GM12891 (cell line): Measurements from ENCODE around the gene C17orf107.
A peak's percentile ranks its signal among the peaks of the same experiment; 100 is the strongest.

Source experiments
- DNase-seq: peaks from one replicate; pipeline ENCODE4 v3.0.0; 2011; ENCODE audit warnings: low spot score; ENCODE audit not compliant: insufficient read length
- FAIRE-seq: peaks from 2 replicates; lab custom pipeline; 2011; peaks lifted over from hg19 to GRCh38; lab: Jason Lieb, UNC
- PAX5 ChIP-seq: IDR thresholded peaks from 2 replicates; pipeline ENCODE4 v1.6.1; 2011; ENCODE audit warnings: low read length, moderate library complexity, mild to moderate bottlenecking; ENCODE audit not compliant: insufficient read depth, severe bottlenecking
- POLR2A ChIP-seq: IDR thresholded peaks from 2 replicates; pipeline ENCODE4 v1.6.1; 2011; ENCODE audit warnings: low read depth, low read length, control low read depth
- POLR2AphosphoS5 ChIP-seq: IDR thresholded peaks from 2 replicates; pipeline ENCODE4 v1.6.1; 2011; ENCODE audit warnings: low read depth, low read length, control low read depth
- POU2F2 ChIP-seq: IDR thresholded peaks from 2 replicates; pipeline ENCODE4 v1.6.1; 2011; ENCODE audit warnings: low read depth, mild to moderate bottlenecking, control low read depth, low read length, moderate library complexity
- SPI1 ChIP-seq: IDR thresholded peaks from 2 replicates; pipeline ENCODE4 v1.6.1; 2011; ENCODE audit warnings: low read depth, low read length, control low read depth
- TAF1 ChIP-seq: IDR thresholded peaks from 2 replicates; pipeline ENCODE4 v1.6.1; 2011; ENCODE audit warnings: low read depth, low read length, control low read depth

Gene C17orf107

GRCh38 chr17:4872786-4873185 lies 26.6 kb upstream of the C17orf107 start:
- TF ChIP-seq POU2F2 (no peak), PAX5 (no peak), POLR2AphosphoS5 (no peak), TAF1 (no peak), SPI1 (no peak), POLR2A (no peak)
- DNase-seq (no peak), FAIRE-seq (no peak)

GRCh38 chr17:4877089-4877488 lies 22.2 kb upstream of the C17orf107 start:
- no peak for FAIRE-seq
- DNase-seq = no peak
- TF ChIP-seq SPI1 = no peak

- TF ChIP-seq SPI1 (no peak), POLR2AphosphoS5 (no peak), POU2F2 (no peak), POLR2A (no peak), TAF1 (no peak), PAX5 (no peak)
- no peak for FAIRE-seq
- no peak for DNase-seq
Observed at GRCh38 chr17:4879601-4880000, 19.7 kb upstream of the C17orf107 start.

- FAIRE-seq (no peak), DNase-seq (no peak)
- no peak for TF ChIP-seq POLR2AphosphoS5
- TF ChIP-seq SPI1 = no peak
- no peak for TF ChIP-seq TAF1
- no peak for TF ChIP-seq POLR2A
- no peak for TF ChIP-seq POU2F2
- TF ChIP-seq PAX5 = no peak
Observed at GRCh38 chr17:4880857-4881256, 18.5 kb upstream of the C17orf107 start.

GRCh38 chr17:4881761-4882555 lies 17.4 kb upstream of the C17orf107 start:
- DNase-seq (peak; percentile 72), FAIRE-seq (peak; percentile 97)
- TF ChIP-seq POU2F2 (peak; percentile 93), TAF1 (no peak), PAX5 (no peak)

- TF ChIP-seq POLR2A (no peak), TAF1 (no peak), POU2F2 (no peak), POLR2AphosphoS5 (no peak), PAX5 (no peak), SPI1 (no peak)
- no peak for DNase-seq
- FAIRE-seq = no peak
Observed at GRCh38 chr17:4884489-4884888, 14.8 kb upstream of the C17orf107 start.

GRCh38 chr17:4886830-4887229 lies 12.5 kb upstream of the C17orf107 start:
- TF ChIP-seq POLR2AphosphoS5 (no peak), SPI1 (no peak), PAX5 (no peak), TAF1 (no peak), POLR2A (no peak), POU2F2 (no peak)
- DNase-seq (no peak), FAIRE-seq (no peak)

GRCh38 chr17:4887581-4887980 lies 11.8 kb upstream of the C17orf107 start:
- FAIRE-seq = no peak
- DNase-seq = no peak
- TF ChIP-seq POU2F2 (no peak), POLR2A (no peak), POLR2AphosphoS5 (no peak), PAX5 (no peak), TAF1 (no peak), SPI1 (no peak)

- DNase-seq (no peak), FAIRE-seq (no peak)
- TF ChIP-seq POLR2AphosphoS5 (no peak), SPI1 (no peak), PAX5 (no peak), POU2F2 (no peak), POLR2A (no peak), TAF1 (no peak)
Observed at GRCh38 chr17:4891411-4892410, 7.6 kb upstream of the C17orf107 start.
